Tibial nerve (tissue), 4 donors: ENCODE measurements around the gene PARD6A. TPM values are rescaled to one million over a fixed set of nuclear protein-coding genes. Genes with fewer than 3 reads are reported as not detected.

ENCODE experiments used
- DNase-seq, 2 donors: peaks; one replicate each; pipeline ENCODE4 v3.0.0-alpha.2; 2019; ENCODE audit warnings: low spot score in 2 of 2
- H3K27ac ChIP-seq, 4 donors: fragments of 200-600 bp; sonication (generic) in 3 of 4; one replicate each; pipeline ENCODE4 v1.5.1; 2017 to 2019; ENCODE audit warnings: mild to moderate bottlenecking in 1 of 4
- H3K27me3 ChIP-seq, 2 donors: fragments of 200-600 bp; sonication (generic) in 1 of 2; one replicate each; pipeline versions ENCODE4 v1.5.1 to v1.6.0; 2017 to 2019
- H3K36me3 ChIP-seq, 3 donors: fragments of 200-600 bp; sonication (generic); one replicate each; pipeline ENCODE4 v1.5.1; 2018 to 2019
- H3K4me1 ChIP-seq, 4 donors: fragments of 200-600 bp; sonication (generic) in 3 of 4; one replicate each; pipeline ENCODE4 v1.5.1; 2017 to 2019
- H3K4me3 ChIP-seq, 4 donors: fragments of 200-600 bp; sonication (generic) in 3 of 4; one replicate each; pipeline ENCODE4 v1.5.1; 2017 to 2019; ENCODE audit warnings: mild to moderate bottlenecking in 1 of 4, moderate library complexity in 1 of 4
- H3K9me3 ChIP-seq, 4 donors: fragments of 200-600 bp; sonication (generic) in 3 of 4; one replicate each; pipeline ENCODE4 v1.5.1; 2017 to 2019
- CTCF ChIP-seq, 5 experiments: fragments of 200-600 bp in 3 of 5; fragments of 450-650 bp in 2 of 5; sonication (generic) in 3 of 5; IDR thresholded peaks; one replicate each; pipeline ENCODE4 v1.5.1; 2016 to 2019; ENCODE audit warnings: antibody characterized with exemption in 5 of 5, mild to moderate bottlenecking in 3 of 5, moderate library complexity in 2 of 5
- EP300 ChIP-seq, 2 donors: sonication (generic); formaldehyde crosslinking; IDR thresholded peaks; one replicate each; pipeline ENCODE4 v1.6.1; 2017; ENCODE audit warnings: antibody characterized with exemption in 2 of 2, mild to moderate bottlenecking in 1 of 2
- POLR2A ChIP-seq, 2 donors: fragments of 450-650 bp; IDR thresholded peaks; one replicate each; pipeline ENCODE4 v1.6.1; 2017; ENCODE audit warnings: antibody characterized with exemption in 2 of 2, mild to moderate bottlenecking in 2 of 2, moderate library complexity in 2 of 2
- WGBS, 2 donors: methylation state at CpG; one replicate each; pipeline ENCODE4 v1.1.5; 2018; 5-methylcytosine and 5-hydroxymethylcytosine counted together
- total RNA-seq, 4 donors: library from RNA; depleted of rRNA; stranded (reverse); fragments of >200 nt; gene quantifications; one replicate each; pipeline ENCODE4 v1.1.0, GENCODE V29; 2016

Gene PARD6A
- total RNA-seq, 4 donors from 2014 or later: 3.7 to 16.2 (median 9.9) TPM

GRCh38 chr16:67648764-67649407 lies 11.9 kb upstream of the PARD6A start:
- Histone ChIP-seq H3K36me3 (no peaks in the 10 kb centered on the region), H3K4me3 (no peak overlapping the region), H3K27ac (no peak overlapping the region), H3K27me3 (peaks cover 0 to 88% of the 10 kb centered on the region in 2 donors), H3K4me1 (peaks cover 0 to 47% (median 6%) of the 10 kb centered on the region in 4 donors), H3K9me3 (no peaks in the 10 kb centered on the region)
- no peak for DNase-seq
- no peak for TF ChIP-seq CTCF (IDR thresholded peaks at IDR 0.05)
- no peak for TF ChIP-seq POLR2A (IDR thresholded peaks at IDR 0.05)
- no peak for TF ChIP-seq EP300 (IDR thresholded peaks at IDR 0.05)
- WGBS, 2 donors: 45 to 46% methylated on average over 30 to 31 of the region's 35 CpGs

- Histone ChIP-seq H3K4me3 (peak overlapping the region in 1 of 4 donors; percentile 21), H3K9me3 (no peaks in the 10 kb centered on the region), H3K4me1 (peaks cover 0 to 47% (median 6%) of the 10 kb centered on the region in 4 donors), H3K27me3 (peaks cover 0 to 90% of the 10 kb centered on the region in 2 donors), H3K27ac (no peak overlapping the region), H3K36me3 (no peaks in the 10 kb centered on the region)
- no peak for TF ChIP-seq CTCF (IDR thresholded peaks at IDR 0.05)
- no peak for TF ChIP-seq POLR2A (IDR thresholded peaks at IDR 0.05)
- no peak for TF ChIP-seq EP300 (IDR thresholded peaks at IDR 0.05)
- WGBS, 2 donors: 17 to 22% methylated on average over 29 to 34 of the region's 34 CpGs
- DNase-seq: no peak
Measured at GRCh38 chr16:67649494-67649931, 11.2 kb upstream of the PARD6A start.

GRCh38 chr16:67650023-67650422 lies 10.7 kb upstream of the PARD6A start:
- H3K27ac ChIP-seq: no peak overlapping the region
- TF ChIP-seq EP300 (IDR thresholded peaks at IDR 0.05) (no peak), POLR2A (IDR thresholded peaks at IDR 0.05) (no peak), CTCF (IDR thresholded peaks at IDR 0.05) (no peak)
- peaks cover 0 to 95% of the 10 kb centered on the region in 2 donors for H3K27me3 ChIP-seq
- H3K4me1 ChIP-seq: peaks cover 0 to 42% (median 6%) of the 10 kb centered on the region in 4 donors
- no peak for DNase-seq
- 47 to 53% methylated on average over 8 of the region's 8 CpGs for WGBS, 2 donors
- H3K4me3 ChIP-seq: peak overlapping the region in 1 of 4 donors; percentile 21
- H3K36me3 ChIP-seq: no peaks in the 10 kb centered on the region
- H3K9me3 ChIP-seq: no peaks in the 10 kb centered on the region

DNA sequence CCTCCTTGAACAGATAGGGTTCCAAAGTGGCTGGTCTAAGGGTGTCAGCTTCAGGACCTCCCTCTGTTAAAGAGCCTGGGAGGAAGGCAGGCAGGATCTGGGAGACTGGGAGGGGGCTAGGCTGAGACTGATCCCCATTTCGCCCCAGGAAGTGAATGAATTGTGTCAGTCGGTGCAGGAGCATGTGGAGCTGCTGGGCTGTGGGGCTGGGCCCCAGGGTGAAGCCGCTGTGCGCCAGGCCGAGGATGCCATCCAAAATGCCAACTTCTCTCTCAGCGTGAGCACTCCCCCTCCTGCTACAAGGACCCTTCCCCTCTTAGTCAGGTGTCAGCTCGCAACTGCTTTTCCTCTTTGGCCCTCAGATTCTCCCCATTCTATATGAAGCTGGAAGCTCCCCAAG lies 9.7 kb upstream of the PARD6A start:
- Histone ChIP-seq H3K36me3 (no peaks in the 10 kb centered on the region), H3K27ac (no peak overlapping the region), H3K9me3 (no peaks in the 10 kb centered on the region), H3K4me1 (peaks cover 0 to 39% (median 6%) of the 10 kb centered on the region in 4 donors), H3K27me3 (peaks cover 0 to 87% of the 10 kb centered on the region in 2 donors), H3K4me3 (no peak overlapping the region)
- TF ChIP-seq EP300 (IDR thresholded peaks at IDR 0.05) (no peak), POLR2A (IDR thresholded peaks at IDR 0.05) (no peak)
- 87% methylated on average over 7 of the region's 7 CpGs for WGBS, 2 donors
- DNase-seq: no peak

GRCh38 chr16:67651847-67652246 lies 8.9 kb upstream of the PARD6A start:
- no peak for DNase-seq
- Histone ChIP-seq H3K36me3 (peaks cover 0 to 4% (median 0%) of the 10 kb centered on the region in 3 donors), H3K4me3 (no peak overlapping the region), H3K9me3 (no peaks in the 10 kb centered on the region), H3K27ac (no peak overlapping the region), H3K27me3 (peaks cover 0 to 79% of the 10 kb centered on the region in 2 donors), H3K4me1 (peaks cover 0 to 39% (median 6%) of the 10 kb centered on the region in 4 donors)
- 100% methylated on average over 2 of the region's 4 CpGs; no CpG with 5 or more reads in 1 of the 2 donors for WGBS, 2 donors
- TF ChIP-seq CTCF (IDR thresholded peaks at IDR 0.05) (no peak), POLR2A (IDR thresholded peaks at IDR 0.05) (no peak), EP300 (IDR thresholded peaks at IDR 0.05) (no peak)
